ENCODE measurements around the gene ATG4C. TPM values are rescaled to one million over a fixed set of nuclear protein-coding genes. Genes with fewer than 3 reads are reported as not detected.

Gene ATG4C
- total RNA-seq, 1 experiment from 2014 or later: 13.8 TPM

- no TSS peak for BruUV-seq (replicated peaks)
- CTCF ChIA-PET: interaction anchor here (0.6 kb wide), 1 partner anchor 82 kb away, joined by 3 read pairs; no protein-coding TSS in a partner anchor
- Histone ChIP-seq H3K27ac (no peak overlapping the region), H3K4me2 (no peak overlapping the region), H3K79me2 (ENCODE audit: low read depth) (no peaks in the 10 kb centered on the region), H3K9me3 (ENCODE audit: insufficient read depth, low read depth) (no peaks in the 10 kb centered on the region), H3F3A (ENCODE audit: insufficient read depth, low read depth) (no peaks in the 10 kb centered on the region), H3K4me1 (replicated peaks; ENCODE audit: insufficient read depth) (no peaks in the 10 kb centered on the region), H2AFZ (no peak overlapping the region), H3K27me3 (ENCODE audit: insufficient read depth, low read depth) (no peaks in the 10 kb centered on the region; the same call in 1 of the 2 replicates), H3K4me3 (no peak overlapping the region), H3K9me2 (ENCODE audit: insufficient read depth) (no peaks in the 10 kb centered on the region), H3K36me3 (ENCODE audit: low read depth) (no peaks in the 10 kb centered on the region), H4K20me1 (ENCODE audit: insufficient read depth) (no peaks in the 10 kb centered on the region)
- intact Hi-C loops (cut with micrococcal nuclease; ENCODE audit: unreplicated experiment): no loop called here
- no peak for TF ChIP-seq CTCF (conservative IDR thresholded peaks at IDR 0.05)
- TF ChIP-seq EZH2 (IDR thresholded peaks at IDR 0.05; ENCODE audit: low read depth): no peak
- no peak for DNase-seq
- POLR2A ChIA-PET (ENCODE audit: unreplicated experiment): interaction anchor here (0.9 kb wide), 1 partner anchor 272 kb away, joined by 4 read pairs; no protein-coding TSS in a partner anchor
Measured at GRCh38 chr1:62772607-62773295, 11.2 kb upstream of the ATG4C start.

DNA sequence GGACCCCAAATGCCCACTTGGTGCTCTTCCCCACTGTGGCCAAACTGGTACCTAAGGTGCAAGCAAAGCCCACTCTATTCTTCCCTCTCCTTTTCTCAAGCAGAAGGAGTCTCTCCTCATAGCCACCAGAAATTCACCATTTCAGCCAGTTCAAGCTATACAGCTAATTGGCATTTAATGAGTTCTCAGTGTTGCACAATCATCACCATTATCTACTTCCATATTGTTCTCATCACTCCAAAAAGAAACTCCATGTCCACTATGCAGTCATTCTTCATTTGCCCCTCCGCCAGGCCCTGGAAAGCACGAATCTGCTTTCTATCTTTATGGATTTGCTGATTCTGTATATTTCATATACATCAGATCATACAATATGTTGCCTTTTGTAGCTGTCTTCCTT lies 9.9 kb upstream of the ATG4C start:
- Histone ChIP-seq H2AFZ (no peak overlapping the region), H3K36me3 (ENCODE audit: low read depth) (no peaks in the 10 kb centered on the region), H3K79me2 (ENCODE audit: low read depth) (no peaks in the 10 kb centered on the region), H3K27ac (no peak overlapping the region), H3K4me2 (no peak overlapping the region), H3K9me3 (ENCODE audit: insufficient read depth, low read depth) (no peaks in the 10 kb centered on the region), H3K4me3 (no peak overlapping the region), H3K27me3 (ENCODE audit: insufficient read depth, low read depth) (no peaks in the 10 kb centered on the region; the same call in 1 of the 2 replicates), H3K9me2 (ENCODE audit: insufficient read depth) (no peaks in the 10 kb centered on the region), H3K4me1 (replicated peaks; ENCODE audit: insufficient read depth) (peaks cover 9% of the 10 kb centered on the region; the same call in 1 of the 2 replicates), H4K20me1 (ENCODE audit: insufficient read depth) (no peaks in the 10 kb centered on the region), H3F3A (ENCODE audit: insufficient read depth, low read depth) (no peaks in the 10 kb centered on the region)
- CTCF ChIA-PET: interaction anchor here (0.5 kb wide), 1 partner anchor 56 kb away, joined by 6 read pairs; no protein-coding TSS in a partner anchor
- intact Hi-C loops (cut with micrococcal nuclease; ENCODE audit: unreplicated experiment): no loop called here
- no peak for DNase-seq
- POLR2A ChIA-PET (ENCODE audit: unreplicated experiment): no interaction called here
- TF ChIP-seq CTCF (conservative IDR thresholded peaks at IDR 0.05): no peak
- TF ChIP-seq EZH2 (IDR thresholded peaks at IDR 0.05; ENCODE audit: low read depth): no peak
- no TSS peak for BruUV-seq (replicated peaks)

DNA sequence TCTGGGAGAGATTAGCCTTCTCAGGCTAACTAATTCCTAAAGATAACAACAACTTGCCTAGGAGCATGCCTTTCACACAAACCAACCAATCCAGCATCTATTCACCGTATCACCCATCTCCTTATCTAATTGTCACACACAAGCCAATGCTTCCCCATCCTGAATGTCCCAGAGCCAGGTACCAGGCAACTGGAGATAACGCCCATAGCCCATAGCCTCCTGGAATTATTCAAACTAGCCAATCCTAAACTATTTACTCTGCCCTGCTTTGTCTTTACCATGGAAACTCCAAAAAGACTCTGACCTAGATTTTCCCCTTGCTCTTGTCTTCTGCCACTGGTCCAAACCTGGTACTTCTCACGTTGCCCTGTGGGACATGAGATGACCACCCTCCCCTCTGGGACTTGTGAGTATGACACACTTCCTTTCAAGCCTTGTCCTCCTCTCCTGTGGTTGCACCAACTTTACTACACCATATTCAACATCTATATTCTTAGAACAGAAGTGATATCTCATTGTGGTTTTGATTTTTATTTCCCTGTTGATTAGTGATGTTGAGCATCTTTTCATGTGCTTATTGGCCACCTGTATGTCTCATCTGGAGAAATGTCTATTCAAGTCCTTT lies 8.8 kb upstream of the ATG4C start:
- Histone ChIP-seq H3K36me3 (ENCODE audit: low read depth) (no peaks in the 10 kb centered on the region), H3K79me2 (ENCODE audit: low read depth) (no peaks in the 10 kb centered on the region), H4K20me1 (ENCODE audit: insufficient read depth) (no peaks in the 10 kb centered on the region), H3K27me3 (ENCODE audit: insufficient read depth, low read depth) (peaks cover 7% of the 10 kb centered on the region; the same call in 1 of the 2 replicates), H2AFZ (no peak overlapping the region), H3K4me2 (no peak overlapping the region), H3K27ac (no peak overlapping the region), H3K4me1 (replicated peaks; ENCODE audit: insufficient read depth) (peaks cover 9% of the 10 kb centered on the region; the same call in 1 of the 2 replicates), H3K4me3 (no peak overlapping the region), H3F3A (ENCODE audit: insufficient read depth, low read depth) (no peaks in the 10 kb centered on the region), H3K9me2 (ENCODE audit: insufficient read depth) (no peaks in the 10 kb centered on the region), H3K9me3 (ENCODE audit: insufficient read depth, low read depth) (no peaks in the 10 kb centered on the region)
- intact Hi-C loops (cut with micrococcal nuclease; ENCODE audit: unreplicated experiment): no loop called here
- ChIA-PET POLR2A (ENCODE audit: unreplicated experiment) (no interaction called here), CTCF (no interaction called here)
- BruUV-seq (replicated peaks): no TSS peak
- no peak for DNase-seq
- no peak for TF ChIP-seq CTCF (conservative IDR thresholded peaks at IDR 0.05)
- TF ChIP-seq EZH2 (IDR thresholded peaks at IDR 0.05; ENCODE audit: low read depth): no peak

All from PC-9 (cell line).